Body of pancreas (tissue), 4 donors: ENCODE results near the gene TYW1.
"Not testable (repeated sequence)": the region's sequence is repeated elsewhere in the genome, so short reads cannot be mapped to it uniquely, and the experiment has no call there.

Source experiments
- CTCF ChIP-seq, 7 experiments: fragments of 450-650 bp in 4 of 7; fragments of 200-600 bp in 3 of 7; sonication (generic) in 3 of 7; IDR thresholded peaks; one replicate each; pipeline ENCODE4 v1.5.1; 2016 to 2019; ENCODE audit warnings: antibody characterized with exemption in 7 of 7
- POLR2A ChIP-seq, 3 donors: fragments of 450-650 bp; IDR thresholded peaks; one replicate each; pipeline ENCODE4 v1.6.1; 2016; ENCODE audit warnings: antibody characterized with exemption in 3 of 3, mild to moderate bottlenecking in 2 of 3

DNA sequence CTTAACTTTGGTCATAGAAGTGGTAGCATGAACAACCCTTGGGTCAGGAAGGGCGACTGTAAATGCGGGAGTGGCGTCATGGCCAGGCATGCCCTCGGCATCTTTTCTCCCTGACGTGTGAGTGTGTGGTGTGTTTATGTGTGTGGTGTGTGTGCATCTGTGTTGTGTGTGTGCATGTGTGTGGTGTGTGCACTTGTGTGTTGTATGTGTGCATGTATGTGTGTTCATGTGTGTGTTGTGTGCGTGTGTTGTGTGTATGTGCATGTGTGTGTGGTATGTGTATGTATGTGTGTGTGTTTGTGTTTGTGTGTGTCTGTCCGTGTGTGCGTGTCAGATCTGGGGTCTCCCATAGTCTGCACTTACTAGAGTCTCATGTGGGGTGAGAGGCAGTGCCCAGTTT lies 192.5 kb downstream of the TYW1 start:
- not testable (repeated sequence) for TF ChIP-seq POLR2A, CTCF (IDR thresholded peaks at IDR 0.05)
